Progenitor cell of endocrine pancreas (in vitro differentiated cells): Measurements from ENCODE around the gene MYH13. TPM values are rescaled to one million over a fixed set of nuclear protein-coding genes. Genes with fewer than 3 reads are reported as not detected.

Source experiments
- DNase-seq: peaks from one replicate; pipeline ENCODE4 v3.0.0; 2021; ENCODE audit warnings: low spot score; ENCODE audit not compliant: unreplicated experiment
- H3K27ac Mint-ChIP-seq: 2 replicates; pipeline ENCODE4 v1.8.0; 2021; ENCODE audit warnings: mild to moderate bottlenecking, moderate library complexity, mixed read lengths
- H3K27me3 Mint-ChIP-seq: 2 replicates; pipeline ENCODE4 v1.8.0; 2021; ENCODE audit warnings: mixed read lengths
- H3K36me3 Mint-ChIP-seq: 2 replicates; pipeline ENCODE4 v1.8.0; 2022; ENCODE audit warnings: mixed read lengths; ENCODE audit not compliant: insufficient read depth
- H3K4me1 Mint-ChIP-seq: 2 replicates; pipeline ENCODE4 v1.8.0; 2021; ENCODE audit warnings: low read depth, mixed read lengths
- H3K4me3 Mint-ChIP-seq: 2 replicates; pipeline ENCODE4 v1.8.0; 2021; ENCODE audit warnings: low read depth, mild to moderate bottlenecking, moderate library complexity, mixed read lengths
- H3K9me3 Mint-ChIP-seq: 2 replicates; pipeline ENCODE4 v1.8.0; 2021; ENCODE audit warnings: low read depth, mixed read lengths
- total RNA-seq: library from RNA; stranded (reverse); gene quantifications from 2 replicates; pipeline ENCODE4 v1.2.1, GENCODE V29; 2021
- TF ChIP-seq, protein P1 (sequence below): fragments of 200-600 bp; sonication (generic); IDR thresholded peaks from one replicate; pipeline ENCODE4 v1.5.0; 2021; ENCODE audit warnings: antibody characterized with exemption, mild to moderate bottlenecking; ENCODE audit not compliant: unreplicated experiment

MYH13 gene
- total RNA-seq, 1 donor from 2014 or later = not detected

DNA sequence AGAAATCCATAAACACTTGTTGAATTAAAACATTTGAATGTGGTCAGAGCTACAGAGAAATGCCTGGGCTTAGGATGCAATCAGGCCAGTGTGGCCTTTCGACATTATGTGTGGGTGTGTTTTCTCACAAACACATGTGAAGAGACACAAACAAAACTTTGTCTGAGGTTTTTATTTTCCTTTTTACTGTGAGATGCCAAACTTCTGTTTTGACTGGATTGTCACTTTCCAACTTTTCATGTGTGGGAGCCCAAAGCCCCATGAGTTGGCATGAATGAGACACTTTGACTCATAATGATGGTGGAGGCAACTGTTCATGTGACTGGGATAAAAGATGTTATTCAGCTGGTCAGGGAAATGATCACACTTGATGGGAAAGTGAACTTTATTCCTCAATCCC, 102.5 kb downstream of the MYH13 start:
- peaks cover 5% of the 10 kb centered on the region for H3K9me3 Mint-ChIP-seq
- no peak overlapping the region for H3K4me3 Mint-ChIP-seq

DNA sequence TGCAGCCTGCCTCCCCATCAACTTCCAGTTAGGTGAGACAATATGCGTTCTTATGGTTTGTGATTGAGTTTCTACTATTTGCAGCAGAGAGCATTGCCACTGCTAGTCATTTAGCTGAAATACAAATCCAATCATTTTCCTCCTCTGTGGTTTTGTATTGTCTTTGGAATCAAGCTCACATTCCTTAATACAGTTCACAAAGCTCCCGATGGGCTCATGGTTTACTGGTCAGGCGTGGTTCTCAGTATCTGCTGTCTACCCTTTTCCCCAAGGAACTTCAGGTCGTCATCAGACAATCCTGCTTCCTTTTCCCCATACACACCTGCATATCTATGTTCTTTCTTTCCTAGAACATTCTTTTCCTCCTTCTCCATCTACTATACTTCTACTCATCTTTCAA, 104.8 kb downstream of the MYH13 start:
- H3K4me1 Mint-ChIP-seq = no peaks in the 10 kb centered on the region
- TF ChIP-seq, protein P1, sequence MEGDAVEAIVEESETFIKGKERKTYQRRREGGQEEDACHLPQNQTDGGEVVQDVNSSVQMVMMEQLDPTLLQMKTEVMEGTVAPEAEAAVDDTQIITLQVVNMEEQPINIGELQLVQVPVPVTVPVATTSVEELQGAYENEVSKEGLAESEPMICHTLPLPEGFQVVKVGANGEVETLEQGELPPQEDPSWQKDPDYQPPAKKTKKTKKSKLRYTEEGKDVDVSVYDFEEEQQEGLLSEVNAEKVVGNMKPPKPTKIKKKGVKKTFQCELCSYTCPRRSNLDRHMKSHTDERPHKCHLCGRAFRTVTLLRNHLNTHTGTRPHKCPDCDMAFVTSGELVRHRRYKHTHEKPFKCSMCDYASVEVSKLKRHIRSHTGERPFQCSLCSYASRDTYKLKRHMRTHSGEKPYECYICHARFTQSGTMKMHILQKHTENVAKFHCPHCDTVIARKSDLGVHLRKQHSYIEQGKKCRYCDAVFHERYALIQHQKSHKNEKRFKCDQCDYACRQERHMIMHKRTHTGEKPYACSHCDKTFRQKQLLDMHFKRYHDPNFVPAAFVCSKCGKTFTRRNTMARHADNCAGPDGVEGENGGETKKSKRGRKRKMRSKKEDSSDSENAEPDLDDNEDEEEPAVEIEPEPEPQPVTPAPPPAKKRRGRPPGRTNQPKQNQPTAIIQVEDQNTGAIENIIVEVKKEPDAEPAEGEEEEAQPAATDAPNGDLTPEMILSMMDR = no peak
- no peaks in the 10 kb centered on the region for H3K36me3 Mint-ChIP-seq
- peaks cover 24% of the 10 kb centered on the region for H3K27me3 Mint-ChIP-seq
- DNase-seq = no peak
- H3K4me3 Mint-ChIP-seq = no peak overlapping the region
- no peak overlapping the region for H3K27ac Mint-ChIP-seq
- H3K9me3 Mint-ChIP-seq = peaks cover 5% of the 10 kb centered on the region

More for the DNA sequence above, 102.5 kb downstream of the MYH13 start:
- Mint-ChIP-seq H3K27me3 (peaks cover 21% of the 10 kb centered on the region), H3K4me1 (no peaks in the 10 kb centered on the region), H3K36me3 (no peaks in the 10 kb centered on the region), H3K27ac (no peak overlapping the region)
- DNase-seq = no peak
- TF ChIP-seq, protein P1 = no peak

DNA sequence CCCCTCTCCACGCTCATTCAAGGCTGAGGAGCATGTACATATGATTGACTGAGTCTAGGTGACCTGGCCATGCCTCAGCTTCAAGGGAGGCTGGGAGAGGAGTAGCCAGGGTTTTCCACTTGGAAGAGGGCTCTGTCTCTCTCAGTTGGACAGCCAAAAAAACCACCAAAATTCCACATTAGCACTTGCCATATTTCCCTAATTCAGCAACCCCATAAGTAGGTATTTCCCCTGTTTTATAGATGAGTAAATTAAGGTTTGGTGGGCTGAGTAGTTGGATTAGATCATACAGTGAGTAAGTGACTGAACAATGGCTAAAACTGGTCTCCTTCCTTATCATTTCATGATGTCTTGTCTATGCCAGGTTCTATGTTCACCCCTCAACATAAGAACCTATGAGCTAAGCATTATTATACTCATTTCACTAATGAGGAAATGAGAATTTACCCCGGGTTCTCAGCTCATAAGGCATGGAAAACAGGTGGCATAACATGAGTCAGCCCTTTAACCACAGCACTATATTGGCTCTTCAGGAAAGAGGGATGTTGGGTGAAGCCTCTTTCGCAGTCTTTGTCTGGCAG, 106.4 kb downstream of the MYH13 start:
- Mint-ChIP-seq H3K4me1 (no peaks in the 10 kb centered on the region), H3K4me3 (no peak overlapping the region), H3K9me3 (peaks cover 5% of the 10 kb centered on the region), H3K27ac (no peak overlapping the region), H3K36me3 (no peaks in the 10 kb centered on the region), H3K27me3 (peaks cover 20% of the 10 kb centered on the region)
- TF ChIP-seq, protein P1 = no peak
- no peak for DNase-seq

DNA sequence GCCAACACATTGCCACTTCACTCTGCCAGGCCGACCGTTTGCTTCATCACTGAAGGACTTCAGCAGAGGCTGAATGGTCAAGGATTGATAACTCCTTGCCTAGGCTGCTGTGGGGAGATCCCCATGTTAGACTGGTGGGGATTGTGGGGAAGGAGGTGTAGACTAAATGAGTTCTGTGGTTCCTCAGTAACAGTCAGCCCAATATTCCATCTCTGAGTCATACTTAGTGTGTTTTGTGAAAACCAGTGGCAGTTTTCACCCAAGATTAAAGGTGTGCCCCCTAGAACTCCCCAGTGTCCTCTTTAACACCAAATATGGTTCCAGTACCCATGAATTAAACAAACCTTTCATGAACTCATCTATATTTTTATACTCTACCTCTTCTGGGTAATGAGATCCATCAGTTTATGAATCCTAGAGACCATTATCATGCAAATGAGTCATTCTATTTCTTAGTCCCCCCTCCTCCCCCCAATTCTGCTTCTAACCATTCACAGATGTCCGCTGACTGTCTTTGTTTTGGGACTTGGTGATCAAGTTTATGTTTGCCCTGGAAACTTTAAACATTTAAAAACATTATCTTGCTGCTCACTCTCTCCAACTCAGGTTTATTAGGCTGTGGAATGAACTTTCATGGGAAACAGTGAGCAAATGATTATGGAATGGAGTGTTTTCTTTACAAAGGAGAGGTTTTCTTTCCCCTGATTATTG, 107.6 kb downstream of the MYH13 start:
- TF ChIP-seq, protein P1 = no peak
- no peaks in the 10 kb centered on the region for H3K36me3 Mint-ChIP-seq
- no peak overlapping the region for H3K27ac Mint-ChIP-seq

DNA sequence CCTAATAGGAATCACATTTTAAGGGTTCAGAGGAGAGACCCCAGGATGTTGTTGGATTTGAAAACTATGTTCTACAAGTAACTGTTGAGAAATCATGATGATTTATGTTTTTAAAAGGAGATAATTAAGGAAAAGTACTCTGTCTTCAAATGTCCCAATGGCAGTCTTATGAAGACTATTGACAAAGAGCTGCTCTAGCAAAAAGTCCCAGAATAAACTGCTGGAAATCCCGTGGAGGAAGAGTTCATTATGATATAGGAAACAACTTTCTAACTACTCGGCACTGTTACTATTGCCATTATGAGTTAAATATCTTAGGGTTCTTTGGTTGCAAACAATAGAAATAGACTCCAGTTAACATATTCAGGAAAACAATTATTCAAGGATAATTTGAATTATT, 108.8 kb downstream of the MYH13 start:
- Mint-ChIP-seq H3K4me3 (no peak overlapping the region), H3K4me1 (no peaks in the 10 kb centered on the region), H3K9me3 (peaks cover 5% of the 10 kb centered on the region), H3K27ac (no peak overlapping the region), H3K27me3 (peaks cover 18% of the 10 kb centered on the region), H3K36me3 (no peaks in the 10 kb centered on the region)
- TF ChIP-seq, protein P1 = no peak
- DNase-seq = no peak

More for the DNA sequence above, 107.6 kb downstream of the MYH13 start:
- Mint-ChIP-seq H3K4me3 (no peak overlapping the region), H3K27me3 (peaks cover 18% of the 10 kb centered on the region), H3K9me3 (peaks cover 5% of the 10 kb centered on the region), H3K4me1 (no peaks in the 10 kb centered on the region)
- DNase-seq = no peak
